Measurements from ENCODE around the gene PCCA. TPM values are rescaled to one million over a fixed set of nuclear protein-coding genes. Genes with fewer than 3 reads are reported as not detected.
A peak's percentile ranks its signal among the peaks of the same experiment; 100 is the strongest.

The PCCA gene
- total and polyA plus RNA-seq, 2 experiments from 2014 or later: 41.9 to 46.6 TPM

- H3K27ac ChIP-seq (ENCODE audit: low read depth): no peak overlapping the region
- H3K36me3 Mint-ChIP-seq (ENCODE audit: low read depth): no peaks in the 10 kb centered on the region
- no peaks in the 10 kb centered on the region for H3K27me3 ChIP-seq (ENCODE audit: insufficient read depth)
- H3K9me2 ChIP-seq (ENCODE audit: insufficient read depth): no peaks in the 10 kb centered on the region
- H3K4me1 ChIP-seq (ENCODE audit: insufficient read depth): peaks cover 28% of the 10 kb centered on the region
- H3K9me3 Mint-ChIP-seq: no peaks in the 10 kb centered on the region
- H3K79me2 ChIP-seq (replicated peaks; ENCODE audit: insufficient read depth): no peaks in the 10 kb centered on the region
- DNase-seq (ENCODE audit: low spot score) (no peak), ATAC-seq (no peak)
- no peak for TF ChIP-seq CTCF (conservative IDR thresholded peaks at IDR 0.05; ENCODE audit: low read depth in 2 of 2)
- no peak for TF ChIP-seq REST (IDR thresholded peaks at IDR 0.05; ENCODE audit: unreplicated experiment)
- TF ChIP-seq CREB1 (CRISPR knock-in tag; IDR thresholded peaks at IDR 0.05; ENCODE audit: low read depth): no peak
- peaks cover 2% of the 10 kb centered on the region; the same call in 1 of the 2 replicates for H3K36me3 ChIP-seq (ENCODE audit: insufficient read depth)
- H4K20me1 ChIP-seq (replicated peaks; ENCODE audit: insufficient read depth): no peaks in the 10 kb centered on the region
- H3K4me3 ChIP-seq: no peak overlapping the region
- no peak overlapping the region for H3K27ac Mint-ChIP-seq
- H3K4me3 Mint-ChIP-seq: no peak overlapping the region
- peaks cover 4% of the 10 kb centered on the region for H3K27me3 Mint-ChIP-seq (ENCODE audit: insufficient read depth, low read depth, poor library complexity)
- H3K4me2 ChIP-seq: no peak overlapping the region
- H3K4me1 Mint-ChIP-seq: peaks cover 47% of the 10 kb centered on the region
- no peaks in the 10 kb centered on the region for H3F3A ChIP-seq (replicated peaks; ENCODE audit: low read depth)
- H2AFZ ChIP-seq: no peak overlapping the region
Observed at GRCh38 chr13:100302391-100302790, 213.5 kb downstream of the PCCA start.

GRCh38 chr13:100304229-100304628 is 215.3 kb downstream of the PCCA start:
- Histone ChIP-seq H2AFZ (no peak overlapping the region), H3K79me2 (replicated peaks; ENCODE audit: insufficient read depth) (no peaks in the 10 kb centered on the region), H3K36me3 (ENCODE audit: insufficient read depth) (peaks cover 3% of the 10 kb centered on the region; the same call in 1 of the 2 replicates), H3K27ac (ENCODE audit: low read depth) (no peak overlapping the region), H3K4me3 (no peak overlapping the region), H3F3A (replicated peaks; ENCODE audit: low read depth) (no peaks in the 10 kb centered on the region), H3K27me3 (ENCODE audit: insufficient read depth) (no peaks in the 10 kb centered on the region), H3K9me2 (ENCODE audit: insufficient read depth) (no peaks in the 10 kb centered on the region), H3K4me2 (no peak overlapping the region), H3K4me1 (ENCODE audit: insufficient read depth) (peaks cover 20% of the 10 kb centered on the region), H4K20me1 (replicated peaks; ENCODE audit: insufficient read depth) (no peaks in the 10 kb centered on the region)
- no peaks in the 10 kb centered on the region for H3K9me3 Mint-ChIP-seq
- peaks cover 35% of the 10 kb centered on the region for H3K4me1 Mint-ChIP-seq
- H3K36me3 Mint-ChIP-seq (ENCODE audit: low read depth): no peaks in the 10 kb centered on the region
- H3K4me3 Mint-ChIP-seq: no peak overlapping the region
- H3K27ac Mint-ChIP-seq: peak overlapping the region; percentile 53; the same call in 1 of the 2 replicates
- peaks cover 4% of the 10 kb centered on the region for H3K27me3 Mint-ChIP-seq (ENCODE audit: insufficient read depth, low read depth, poor library complexity)
- no peak for DNase-seq (ENCODE audit: low spot score)
- no peak for ATAC-seq
- TF ChIP-seq EZH2 (IDR thresholded peaks at IDR 0.05; ENCODE audit: low read depth, unreplicated experiment): no peak
- TF ChIP-seq ZNF462 (CRISPR knock-in tag; IDR thresholded peaks at IDR 0.05): no peak
- no peak for TF ChIP-seq STAT1 (IDR thresholded peaks at IDR 0.05; ENCODE audit: unreplicated experiment)
- no peak for TF ChIP-seq CTCF (conservative IDR thresholded peaks at IDR 0.05; ENCODE audit: low read depth in 2 of 2)
- no peak for TF ChIP-seq POLR2AphosphoS5 (IDR thresholded peaks at IDR 0.05; ENCODE audit: low read depth)
- TF ChIP-seq NANOG (IDR thresholded peaks at IDR 0.05; ENCODE audit: borderline replicate concordance): no peak

All from GM23338 (cell line).